Right atrium auricular region (tissue), 2 donors: ENCODE measurements around the gene DMD. TPM values are rescaled to one million over a fixed set of nuclear protein-coding genes. Genes with fewer than 3 reads are reported as not detected.

ENCODE experiments used
- DNase-seq: peaks from one replicate; pipeline ENCODE4 v3.0.0-alpha.2; 2019; ENCODE audit warnings: low spot score
- H3K27ac ChIP-seq, 2 donors: fragments of 200-600 bp; sonication (generic); 1 replicate in 1 of 2; 2 replicates in 1 of 2; pipeline ENCODE4 v1.5.1; 2016 to 2019
- H3K27me3 ChIP-seq, 2 donors: fragments of 200-600 bp; sonication (generic); one replicate each; pipeline versions ENCODE4 v1.5.1 to v1.6.0; 2017 to 2019
- H3K36me3 ChIP-seq: fragments of 200-600 bp; sonication (generic); one replicate; pipeline ENCODE4 v1.5.1; 2016
- H3K4me1 ChIP-seq, 2 donors: fragments of 200-600 bp; sonication (generic); one replicate each; pipeline versions ENCODE4 v1.5.1 to v1.6.0; 2017 to 2019
- H3K4me3 ChIP-seq, 2 donors: fragments of 200-600 bp; sonication (generic); 1 replicate in 1 of 2; 2 replicates in 1 of 2; pipeline ENCODE4 v1.5.1; 2017 to 2019; ENCODE audit warnings: mild to moderate bottlenecking in 1 of 2, moderate library complexity in 1 of 2
- H3K9me3 ChIP-seq, 2 donors: fragments of 200-600 bp; sonication (generic); one replicate each; pipeline ENCODE4 v1.5.1; 2019
- total RNA-seq, 2 donors: library from RNA; depleted of rRNA; stranded (reverse); fragments of >200 nt; gene quantifications; one replicate each; pipeline ENCODE4 v1.1.0, GENCODE V29; 2016
- TF ChIP-seq, protein P1 (sequence below), 2 donors: fragments of 200-600 bp; sonication (generic); IDR thresholded peaks; one replicate each; pipeline ENCODE4 v1.5.1; 2019; ENCODE audit warnings: antibody characterized with exemption in 2 of 2

The DMD gene
- total RNA-seq, 2 donors from 2014 or later, result 111 to 135 TPM

DNA sequence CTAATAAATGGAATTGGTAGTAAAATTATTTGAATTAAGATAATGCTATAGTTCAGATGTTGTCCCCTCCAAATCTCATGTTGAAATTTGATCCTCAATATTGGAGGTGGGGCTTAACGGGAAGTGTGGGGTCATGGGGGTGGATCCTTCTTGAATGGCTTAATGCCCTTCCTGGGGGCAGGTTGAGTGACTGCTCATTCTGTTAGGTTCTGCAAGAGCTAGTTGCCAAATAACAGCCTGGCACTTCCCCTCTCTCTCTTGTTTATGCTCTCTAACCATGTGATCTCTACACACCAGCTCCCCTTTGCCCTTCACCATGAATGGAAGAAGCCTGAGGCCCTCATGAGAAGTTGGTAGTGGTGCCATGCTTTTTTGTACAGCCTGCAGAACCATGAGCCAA lies 1414.7 kb downstream of the DMD start:
- no peaks in the 10 kb centered on the region for H3K27me3 ChIP-seq
- no peak for DNase-seq
- H3K4me1 ChIP-seq, result no peaks in the 10 kb centered on the region
- no peaks in the 10 kb centered on the region for H3K36me3 ChIP-seq
- H3K27ac ChIP-seq, result no peak overlapping the region
- TF ChIP-seq, protein P1, sequence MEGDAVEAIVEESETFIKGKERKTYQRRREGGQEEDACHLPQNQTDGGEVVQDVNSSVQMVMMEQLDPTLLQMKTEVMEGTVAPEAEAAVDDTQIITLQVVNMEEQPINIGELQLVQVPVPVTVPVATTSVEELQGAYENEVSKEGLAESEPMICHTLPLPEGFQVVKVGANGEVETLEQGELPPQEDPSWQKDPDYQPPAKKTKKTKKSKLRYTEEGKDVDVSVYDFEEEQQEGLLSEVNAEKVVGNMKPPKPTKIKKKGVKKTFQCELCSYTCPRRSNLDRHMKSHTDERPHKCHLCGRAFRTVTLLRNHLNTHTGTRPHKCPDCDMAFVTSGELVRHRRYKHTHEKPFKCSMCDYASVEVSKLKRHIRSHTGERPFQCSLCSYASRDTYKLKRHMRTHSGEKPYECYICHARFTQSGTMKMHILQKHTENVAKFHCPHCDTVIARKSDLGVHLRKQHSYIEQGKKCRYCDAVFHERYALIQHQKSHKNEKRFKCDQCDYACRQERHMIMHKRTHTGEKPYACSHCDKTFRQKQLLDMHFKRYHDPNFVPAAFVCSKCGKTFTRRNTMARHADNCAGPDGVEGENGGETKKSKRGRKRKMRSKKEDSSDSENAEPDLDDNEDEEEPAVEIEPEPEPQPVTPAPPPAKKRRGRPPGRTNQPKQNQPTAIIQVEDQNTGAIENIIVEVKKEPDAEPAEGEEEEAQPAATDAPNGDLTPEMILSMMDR (IDR thresholded peaks at IDR 0.05), result no peak
- H3K4me3 ChIP-seq, result no peak overlapping the region
- no peaks in the 10 kb centered on the region for H3K9me3 ChIP-seq

GRCh38 chrX:31747411-31747810 lies 1463.9 kb downstream of the DMD start:
- H3K4me1 ChIP-seq, result no peaks in the 10 kb centered on the region
- no peaks in the 10 kb centered on the region for H3K27me3 ChIP-seq
- TF ChIP-seq, protein P1 (IDR thresholded peaks at IDR 0.05), result no peak
- H3K36me3 ChIP-seq, result no peaks in the 10 kb centered on the region
- no peaks in the 10 kb centered on the region for H3K9me3 ChIP-seq
- H3K4me3 ChIP-seq, result no peak overlapping the region
- no peak overlapping the region for H3K27ac ChIP-seq
- DNase-seq, result no peak

DNA sequence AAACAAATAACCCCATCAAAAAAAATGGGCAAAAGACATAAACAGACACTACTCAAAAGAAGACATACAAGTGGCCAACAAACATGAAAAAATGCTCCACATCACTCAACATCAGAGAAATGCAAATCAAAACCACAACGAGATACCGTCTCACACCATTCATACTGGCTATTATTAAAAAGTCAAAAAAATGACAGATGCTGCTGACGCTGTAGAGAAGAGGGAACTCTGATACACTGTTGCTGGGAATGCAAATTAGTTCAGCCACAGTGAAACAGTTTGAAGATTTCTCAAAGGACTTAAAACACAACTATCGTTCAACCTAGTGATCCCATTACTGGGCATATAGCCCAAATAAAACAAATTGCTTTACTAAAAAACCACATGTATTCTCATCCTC lies 1468.3 kb downstream of the DMD start:
- DNase-seq, result no peak
- Histone ChIP-seq H3K4me1 (no peaks in the 10 kb centered on the region), H3K4me3 (no peak overlapping the region), H3K36me3 (no peaks in the 10 kb centered on the region), H3K27ac (no peak overlapping the region), H3K9me3 (no peaks in the 10 kb centered on the region), H3K27me3 (no peaks in the 10 kb centered on the region)
- TF ChIP-seq, protein P1 (IDR thresholded peaks at IDR 0.05), result no peak

GRCh38 chrX:31717474-31717873 lies 1493.9 kb downstream of the DMD start:
- no peaks in the 10 kb centered on the region for H3K36me3 ChIP-seq
- no peaks in the 10 kb centered on the region for H3K9me3 ChIP-seq
- no peaks in the 10 kb centered on the region for H3K27me3 ChIP-seq
- DNase-seq, result no peak
- no peak overlapping the region for H3K4me3 ChIP-seq
- TF ChIP-seq, protein P1 (IDR thresholded peaks at IDR 0.05), result no peak
- no peak overlapping the region for H3K27ac ChIP-seq
- no peaks in the 10 kb centered on the region for H3K4me1 ChIP-seq

- no peak for DNase-seq
- Histone ChIP-seq H3K36me3 (no peaks in the 10 kb centered on the region), H3K27me3 (no peaks in the 10 kb centered on the region), H3K4me3 (no peak overlapping the region), H3K4me1 (no peaks in the 10 kb centered on the region), H3K27ac (no peak overlapping the region), H3K9me3 (no peaks in the 10 kb centered on the region)
- TF ChIP-seq, protein P1 (IDR thresholded peaks at IDR 0.05), result no peak
These were observed 1495.7 kb downstream of the DMD start for GRCh38 chrX:31715675-31716074.

DNA sequence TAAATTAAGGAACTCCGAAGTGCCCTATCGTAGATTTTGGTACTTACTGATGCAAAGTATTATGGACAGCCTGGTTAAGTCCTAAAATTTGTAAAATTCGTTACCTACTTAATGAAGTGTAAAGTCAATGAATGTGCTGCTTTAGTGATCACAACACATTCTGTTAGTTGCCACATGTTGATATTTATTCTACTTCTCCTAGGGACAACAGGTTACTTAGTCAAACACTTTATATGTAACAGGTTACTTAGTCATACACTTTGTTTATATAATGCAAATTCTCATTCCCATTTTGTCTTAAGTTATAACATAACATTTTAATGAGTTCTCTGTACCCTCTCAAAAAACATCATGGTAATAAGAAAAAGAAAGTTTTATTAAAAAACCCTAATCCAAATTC lies 1496.6 kb downstream of the DMD start:
- TF ChIP-seq, protein P1 (IDR thresholded peaks at IDR 0.05), result no peak
- Histone ChIP-seq H3K36me3 (no peaks in the 10 kb centered on the region), H3K27ac (no peak overlapping the region), H3K4me3 (no peak overlapping the region), H3K4me1 (no peaks in the 10 kb centered on the region), H3K27me3 (no peaks in the 10 kb centered on the region), H3K9me3 (no peaks in the 10 kb centered on the region)
- no peak for DNase-seq
